Upper lobe of left lung (tissue), 4 donors: ENCODE results near the gene ANO6.

ENCODE experiments used
- EP300 ChIP-seq, 4 donors: sonication (generic); formaldehyde crosslinking; IDR thresholded peaks; one replicate each; pipeline ENCODE4 v1.5.1; 2017; ENCODE audit warnings: antibody characterized with exemption in 4 of 4, control low read depth in 2 of 4
- TF ChIP-seq, protein P1 (sequence below), 6 experiments: fragments of 450-650 bp in 4 of 6; fragments of 200-600 bp in 2 of 6; sonication (generic) in 2 of 6; IDR thresholded peaks; one replicate each; pipeline ENCODE4 v1.5.1; 2016 to 2019; ENCODE audit warnings: antibody characterized with exemption in 6 of 6

DNA sequence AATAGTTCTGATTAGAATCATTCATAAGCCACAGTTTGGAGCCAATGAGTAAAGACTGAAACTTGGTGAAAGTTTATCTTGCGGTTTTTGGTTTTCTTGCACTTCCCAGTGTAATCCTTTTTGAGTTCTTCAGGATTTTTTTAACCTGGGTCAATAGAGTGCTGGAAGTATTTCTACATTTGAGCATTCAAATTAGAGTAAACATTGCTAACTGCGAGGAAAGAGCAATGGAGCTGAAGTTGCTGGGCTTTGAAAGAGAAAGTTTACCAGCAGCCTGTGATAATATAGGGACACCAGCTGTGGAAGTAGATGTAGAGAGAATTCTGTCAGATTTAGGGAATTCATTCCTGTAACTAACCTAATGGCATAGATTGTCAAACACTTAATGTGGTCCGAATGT is 30.3 kb downstream of the ANO6 start:
- TF ChIP-seq, protein P1, sequence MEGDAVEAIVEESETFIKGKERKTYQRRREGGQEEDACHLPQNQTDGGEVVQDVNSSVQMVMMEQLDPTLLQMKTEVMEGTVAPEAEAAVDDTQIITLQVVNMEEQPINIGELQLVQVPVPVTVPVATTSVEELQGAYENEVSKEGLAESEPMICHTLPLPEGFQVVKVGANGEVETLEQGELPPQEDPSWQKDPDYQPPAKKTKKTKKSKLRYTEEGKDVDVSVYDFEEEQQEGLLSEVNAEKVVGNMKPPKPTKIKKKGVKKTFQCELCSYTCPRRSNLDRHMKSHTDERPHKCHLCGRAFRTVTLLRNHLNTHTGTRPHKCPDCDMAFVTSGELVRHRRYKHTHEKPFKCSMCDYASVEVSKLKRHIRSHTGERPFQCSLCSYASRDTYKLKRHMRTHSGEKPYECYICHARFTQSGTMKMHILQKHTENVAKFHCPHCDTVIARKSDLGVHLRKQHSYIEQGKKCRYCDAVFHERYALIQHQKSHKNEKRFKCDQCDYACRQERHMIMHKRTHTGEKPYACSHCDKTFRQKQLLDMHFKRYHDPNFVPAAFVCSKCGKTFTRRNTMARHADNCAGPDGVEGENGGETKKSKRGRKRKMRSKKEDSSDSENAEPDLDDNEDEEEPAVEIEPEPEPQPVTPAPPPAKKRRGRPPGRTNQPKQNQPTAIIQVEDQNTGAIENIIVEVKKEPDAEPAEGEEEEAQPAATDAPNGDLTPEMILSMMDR (IDR thresholded peaks at IDR 0.05) = no peak
- no peak for TF ChIP-seq EP300 (IDR thresholded peaks at IDR 0.05)
